Stimulated activated CD4-positive, alpha-beta T cell treated with anti-CD3 and anti-CD28 coated beads, Interleukin-1b, Interleukin-23, amount 100 ng/mL, for 1 hour (primary cell): Measurements from ENCODE around the gene NIPSNAP3A.
A peak's percentile ranks its signal among the peaks of the same experiment; 100 is the strongest.
"Not testable (repeated sequence)": the region's sequence is repeated elsewhere in the genome, so short reads cannot be mapped to it uniquely, and the experiment has no call there.

Source experiments
- DNase-seq, 2 donors: peaks; one replicate each; pipeline ENCODE4 v3.0.0-alpha.2; 2020; ENCODE audit warnings: low read depth in 2 of 2

The NIPSNAP3A gene

DNA sequence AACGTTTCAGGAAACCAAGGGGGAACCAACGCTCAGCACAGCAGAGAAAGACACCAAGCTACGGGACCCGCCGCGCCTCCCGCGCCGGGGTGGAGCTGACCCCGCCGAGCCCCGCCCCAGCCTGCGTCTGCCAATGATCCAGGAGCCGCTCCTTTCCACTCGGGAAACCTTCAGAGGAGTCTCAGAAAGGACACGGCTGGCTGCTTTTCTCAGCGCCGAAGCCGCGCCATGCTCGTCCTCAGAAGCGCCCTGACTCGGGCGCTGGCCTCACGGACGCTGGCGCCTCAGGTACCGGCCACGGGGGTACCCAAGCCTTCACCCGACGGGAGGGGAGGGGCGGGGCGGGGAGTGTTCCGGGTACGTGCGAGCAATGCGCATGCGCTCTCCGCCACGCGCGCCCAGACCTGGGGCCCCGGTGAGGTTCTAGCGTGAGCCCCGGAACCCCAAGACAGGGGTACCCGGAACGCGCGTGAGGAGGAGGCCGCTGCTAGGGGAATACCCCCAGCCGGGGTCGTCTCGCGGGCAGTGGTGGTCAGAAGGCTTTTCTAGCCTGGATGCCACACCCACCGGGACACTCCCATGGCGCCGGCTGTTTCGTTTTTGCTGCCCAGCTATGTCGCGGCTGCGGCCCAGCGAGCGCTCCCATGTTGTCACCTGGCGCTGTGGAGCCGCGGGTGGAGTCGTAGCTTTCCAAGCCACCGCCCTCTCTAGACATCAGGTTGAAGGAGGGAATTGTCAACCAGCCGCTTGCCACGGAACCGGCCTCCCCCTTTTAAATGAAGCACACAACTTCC lies at the start of gene NIPSNAP3A:
Gene NIPSNAP3A (plus strand): TSS at position 119 of the 794 bp plus-strand sequence. CDS start 110 bp downstream, at position 229.
- DNase-seq = peak; percentile 58 to 72

DNA sequence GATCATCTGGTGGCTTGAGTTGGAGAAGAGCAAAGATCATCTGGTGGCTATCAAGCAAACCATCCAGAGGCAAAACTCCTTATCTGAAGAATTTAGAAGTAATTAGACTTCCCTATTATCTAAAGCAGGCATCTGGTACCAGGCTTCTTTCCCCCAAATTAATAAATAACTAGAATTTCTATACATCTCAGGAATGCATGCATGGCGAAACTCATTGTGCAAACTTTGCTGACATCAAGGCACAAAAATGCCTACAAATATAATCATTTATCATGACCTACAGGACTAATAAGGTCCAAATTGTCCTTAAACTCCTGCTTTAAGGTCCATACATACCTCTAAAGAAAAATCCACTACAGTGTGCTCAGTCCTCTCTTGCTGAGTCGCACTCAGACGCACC lies 47.2 kb upstream of the NIPSNAP3A start:
- no peak for DNase-seq

DNA sequence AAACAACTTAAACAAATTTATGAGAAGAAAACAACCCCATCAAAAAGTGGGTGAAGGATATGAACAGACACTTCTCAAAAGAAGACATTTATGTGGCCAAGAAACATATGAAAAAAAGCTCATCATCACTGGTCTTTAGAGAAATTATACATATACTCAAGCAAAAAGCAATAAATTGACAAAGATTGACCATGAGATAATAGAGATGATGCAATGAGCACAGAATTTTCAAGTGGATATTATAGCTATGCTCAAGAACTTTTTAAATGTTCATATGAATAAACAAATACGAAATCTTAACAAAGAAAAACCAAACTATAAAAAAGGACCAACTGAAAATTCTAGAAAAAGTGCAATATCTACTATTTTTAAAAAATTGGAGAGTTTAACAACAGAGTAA lies 38.7 kb upstream of the NIPSNAP3A start:
- not testable (repeated sequence) for DNase-seq

DNA sequence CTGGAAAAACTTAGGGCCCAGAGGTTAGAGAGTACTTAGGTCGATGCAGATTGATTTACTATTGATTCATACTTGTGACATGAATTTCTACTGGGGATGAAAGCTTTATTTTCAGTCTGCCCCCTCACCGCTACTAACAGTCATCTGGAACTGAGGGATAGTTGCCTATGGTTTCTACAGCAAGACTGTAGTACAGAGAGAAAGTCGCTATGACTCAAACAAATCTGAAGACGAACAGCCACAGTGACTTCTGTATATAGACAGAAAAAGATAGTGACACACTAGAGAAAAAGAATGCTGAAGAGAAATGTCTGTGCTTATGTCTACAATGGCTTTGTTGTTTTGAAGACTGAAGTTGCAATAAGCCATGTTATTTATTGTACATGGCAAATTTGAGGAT lies 35.9 kb upstream of the NIPSNAP3A start:
- no peak for DNase-seq

DNA sequence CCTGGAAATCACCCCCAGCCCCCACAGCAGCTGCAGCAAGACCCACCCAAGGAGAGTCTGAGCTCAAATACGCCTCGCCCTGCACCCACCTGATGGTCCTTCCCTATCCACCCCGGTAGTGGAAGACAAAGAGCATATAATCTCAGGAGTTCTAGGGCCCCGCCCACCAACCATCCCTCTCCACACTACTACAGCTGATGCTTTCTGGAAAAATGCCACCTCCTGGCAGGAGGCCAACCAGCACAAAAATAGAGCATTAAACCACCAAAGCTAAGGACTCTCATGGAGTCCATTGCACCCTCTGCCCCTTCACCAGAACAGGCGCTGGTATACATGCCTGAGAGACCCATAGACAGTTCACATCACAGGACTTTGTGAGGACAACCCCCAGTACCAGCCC lies 22.5 kb upstream of the NIPSNAP3A start:
- DNase-seq = no peak

DNA sequence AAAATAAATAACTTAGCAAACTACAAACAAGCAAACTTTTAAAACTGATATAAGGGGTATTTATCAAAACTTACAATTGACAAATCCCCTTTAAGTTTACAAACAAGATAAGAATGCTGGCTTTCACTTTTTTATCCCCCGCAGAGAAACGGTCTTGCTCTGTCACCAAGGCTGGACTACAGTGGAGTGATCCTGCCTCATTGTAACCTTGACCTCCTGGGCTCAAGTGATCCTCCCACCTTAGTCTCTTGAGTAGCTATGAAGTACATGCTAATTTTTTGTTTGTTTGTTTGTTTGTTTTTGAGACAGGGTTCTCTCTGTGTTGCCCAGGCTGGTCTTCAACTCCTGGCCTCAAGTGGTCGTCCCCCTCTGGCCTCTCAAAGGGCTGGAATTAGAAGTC lies 9.0 kb upstream of the NIPSNAP3A start:
- no peak for DNase-seq

DNA sequence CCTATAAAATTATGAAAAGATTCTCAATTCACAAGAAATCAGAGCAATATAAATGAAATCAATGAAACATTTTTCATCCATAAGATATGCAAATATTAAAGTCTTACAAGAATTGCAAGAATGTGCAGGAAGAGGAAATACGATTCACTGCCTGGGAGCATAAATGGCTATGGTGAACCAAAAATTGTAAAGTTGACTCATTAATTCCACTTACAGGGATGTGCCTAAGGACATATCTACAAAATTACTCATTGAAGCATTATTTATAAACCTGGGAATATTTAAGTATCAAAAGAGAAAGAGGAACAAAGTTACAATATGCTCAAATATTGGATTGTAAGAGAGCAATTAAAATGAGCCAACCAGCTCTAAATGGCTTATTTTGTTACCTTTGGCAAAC lies 6.9 kb upstream of the NIPSNAP3A start:
- DNase-seq = no peak

DNA sequence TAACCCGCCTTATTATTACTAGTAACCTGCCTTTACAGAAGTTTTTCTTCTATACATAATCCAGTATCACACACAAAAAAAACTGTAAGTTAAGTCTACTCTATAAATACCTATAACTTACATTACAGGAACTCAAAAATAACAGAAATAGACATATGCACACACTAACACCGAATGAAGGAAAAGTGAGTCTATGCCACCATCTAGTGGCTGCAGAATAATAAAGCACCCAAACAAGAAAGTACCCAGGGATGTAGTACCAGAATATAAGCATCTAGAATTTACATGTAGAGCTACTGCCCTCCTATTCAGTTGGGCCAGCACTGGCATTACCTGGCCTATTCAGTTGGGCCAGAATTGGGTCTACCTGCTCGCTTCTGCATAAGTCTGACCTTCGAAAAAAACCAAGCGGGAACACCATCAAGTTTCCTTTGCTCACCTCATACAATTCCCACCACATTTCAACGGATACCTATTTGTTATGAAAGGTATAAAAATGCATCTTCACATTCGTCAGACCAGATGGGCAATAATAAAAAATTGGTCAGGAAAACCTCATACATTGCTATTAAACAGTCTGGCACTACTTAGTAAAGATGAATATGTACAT lies 4.0 kb upstream of the NIPSNAP3A start:
- DNase-seq = no peak

DNA sequence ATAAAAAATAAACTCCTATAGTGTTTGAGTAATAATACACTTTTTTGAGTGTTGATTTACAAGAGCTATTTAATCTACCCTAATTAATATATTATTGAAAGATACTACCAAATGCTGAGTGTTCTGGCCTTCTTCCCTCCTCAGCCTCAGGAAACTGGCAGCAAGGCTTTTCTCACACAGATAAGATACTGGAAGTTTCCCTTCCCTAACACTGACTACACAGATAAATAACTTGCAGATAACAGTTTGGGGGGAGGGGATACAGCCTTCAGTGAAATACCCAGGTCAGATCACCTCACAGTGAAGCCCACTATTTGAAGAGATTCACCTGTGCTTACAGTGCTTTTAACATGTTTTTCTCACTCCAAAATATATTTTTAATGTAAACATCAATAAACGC lies 1.6 kb upstream of the NIPSNAP3A start:
- no peak for DNase-seq

DNA sequence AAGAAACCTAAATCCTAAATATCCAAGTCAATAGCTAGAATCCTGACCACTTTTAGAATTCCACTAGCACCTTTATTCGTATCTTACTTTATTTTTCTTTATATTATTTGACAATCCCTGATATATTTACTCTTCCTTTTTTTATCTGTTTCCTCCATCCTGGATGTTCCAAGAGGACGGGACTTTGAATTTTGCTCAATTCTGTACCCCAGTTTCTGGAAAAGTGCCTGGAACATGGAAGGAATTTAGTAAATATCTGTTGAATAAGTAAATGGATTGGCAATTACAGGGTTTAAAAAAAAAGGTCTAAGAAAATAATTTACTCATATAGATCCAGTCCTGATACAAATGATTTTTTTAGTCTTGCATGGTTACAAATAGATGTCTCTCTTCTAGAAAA lies 1.2 kb upstream of the NIPSNAP3A start:
- no peak for DNase-seq

DNA sequence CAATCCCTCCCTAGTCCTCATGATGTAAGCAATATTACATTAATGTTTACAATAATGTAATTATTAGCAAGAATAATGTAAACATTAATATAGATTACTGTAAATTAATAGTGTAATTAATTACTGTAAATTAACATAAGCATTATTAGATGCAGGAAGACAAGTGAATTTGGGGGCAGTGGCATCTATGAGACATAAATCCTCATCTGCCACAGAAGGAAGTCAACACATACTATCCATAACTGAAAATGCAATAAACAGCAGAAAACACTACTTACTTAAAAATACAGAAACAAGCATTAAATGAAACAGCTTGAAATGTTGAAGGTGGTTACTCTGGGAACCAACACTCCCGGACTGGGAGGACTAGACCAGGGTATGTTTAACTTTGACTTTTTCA lies 685 bp upstream of the NIPSNAP3A start:
- DNase-seq = no peak

DNA sequence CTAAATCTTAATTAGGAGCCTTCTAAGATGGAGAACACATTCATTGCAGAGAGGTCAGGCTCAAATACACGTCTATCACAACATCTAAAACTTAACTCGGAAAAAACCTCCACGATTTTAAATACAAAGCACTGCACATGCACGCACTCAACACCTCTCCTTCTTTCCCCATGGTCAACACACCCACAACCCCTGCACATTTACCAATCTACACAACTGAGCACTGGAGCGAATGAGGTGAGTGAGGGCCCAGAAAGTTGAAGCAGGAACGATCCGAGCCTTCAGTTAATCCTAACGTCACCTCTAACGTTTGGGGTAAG lies 278 bp upstream of the NIPSNAP3A start:
- DNase-seq = no peak

DNA sequence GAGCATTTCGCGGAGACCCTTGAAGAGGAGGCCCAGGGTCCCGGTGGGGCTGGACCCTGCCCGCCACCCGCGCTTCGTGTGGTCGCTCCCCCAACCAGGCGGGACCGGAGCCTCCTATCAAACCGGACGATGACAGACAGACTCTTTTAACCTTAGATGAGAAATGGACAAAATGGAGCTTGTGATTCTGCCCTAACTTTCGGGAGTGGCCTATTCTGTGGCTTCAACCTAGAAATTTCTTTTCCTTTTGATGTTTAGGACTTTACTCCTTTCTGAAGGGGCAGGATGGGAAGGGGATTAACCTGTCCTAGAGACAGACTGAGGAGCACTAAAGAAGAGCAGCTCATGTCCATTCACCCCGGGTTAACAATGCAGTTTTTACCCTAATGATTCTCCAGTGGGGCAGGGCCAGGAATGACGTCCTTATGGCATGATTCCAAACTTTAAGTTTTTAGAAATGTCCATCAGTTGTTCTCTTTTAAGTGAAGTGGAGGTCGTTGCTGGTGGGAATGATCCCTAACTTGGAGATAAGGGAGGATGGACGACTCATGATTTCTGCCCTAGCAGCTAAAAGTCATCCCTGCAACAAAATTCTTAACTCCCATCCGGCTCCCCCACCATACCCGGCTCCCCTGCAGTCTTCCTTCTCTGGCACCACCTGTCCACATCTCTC lies 1.0 kb downstream of the NIPSNAP3A start:
- no peak for DNase-seq

DNA sequence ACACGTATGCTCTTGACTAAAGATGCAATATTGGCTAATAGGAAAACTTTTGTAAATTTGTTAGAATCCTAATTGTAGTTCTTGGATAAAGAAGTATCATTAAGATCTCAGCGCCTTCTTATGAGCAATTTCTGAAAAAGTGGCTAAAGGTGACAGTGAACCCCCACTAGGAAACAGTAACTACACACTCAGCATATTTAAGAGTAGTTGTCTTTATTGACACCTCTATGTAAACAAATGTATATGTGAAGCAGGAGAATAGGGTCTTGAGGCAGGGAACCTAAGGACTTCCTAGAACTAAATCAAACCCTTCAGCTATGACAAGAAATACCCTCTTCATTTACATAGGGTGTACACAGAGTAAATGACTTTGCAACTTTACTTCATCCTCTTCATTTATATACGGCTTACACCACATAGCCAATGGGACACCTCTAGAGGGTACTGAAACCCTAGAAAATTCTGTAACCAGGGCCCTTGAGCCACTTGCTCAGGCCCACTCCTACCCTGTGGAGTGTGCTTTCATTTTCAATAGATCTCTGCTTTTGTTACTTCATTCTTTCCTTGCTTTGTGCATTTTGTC lies 2.8 kb downstream of the NIPSNAP3A start:
- no peak for DNase-seq

DNA sequence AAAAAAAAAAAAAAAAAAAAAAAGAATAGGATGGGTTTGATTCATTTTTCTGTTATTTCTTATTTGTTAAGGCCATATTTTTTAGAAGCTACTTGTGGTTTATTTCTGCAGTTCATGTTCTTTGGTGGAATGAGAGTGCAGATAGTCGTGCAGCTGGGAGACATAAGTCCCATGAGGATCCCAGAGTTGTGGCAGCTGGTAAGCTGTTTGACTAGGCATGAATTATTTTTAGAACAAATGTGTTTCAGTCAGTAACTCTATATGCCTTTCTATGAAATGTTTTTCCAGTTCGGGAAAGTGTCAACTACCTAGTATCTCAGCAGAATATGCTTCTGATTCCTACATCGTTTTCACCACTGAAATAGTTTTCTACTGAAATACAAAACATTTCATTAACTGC lies 11.5 kb downstream of the NIPSNAP3A start:
- DNase-seq = no peak

DNA sequence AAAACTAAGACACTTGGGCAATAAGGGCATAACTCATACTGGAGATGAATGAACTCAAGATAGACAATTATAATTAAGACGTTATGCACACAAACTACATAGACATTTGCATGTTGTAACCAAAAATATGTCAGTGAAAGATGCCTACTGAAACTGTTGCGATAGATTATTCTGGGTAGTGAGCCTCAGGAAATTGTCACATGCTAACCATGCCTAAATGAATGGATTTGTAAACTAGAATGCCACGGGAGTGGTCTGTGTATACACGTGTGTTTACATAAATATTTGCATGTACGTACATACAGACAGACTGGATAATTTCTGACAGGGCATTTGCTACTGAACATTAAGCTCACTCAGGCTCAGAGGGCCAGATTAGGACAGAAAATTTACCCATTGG lies 17.7 kb downstream of the NIPSNAP3A start:
- no peak for DNase-seq

DNA sequence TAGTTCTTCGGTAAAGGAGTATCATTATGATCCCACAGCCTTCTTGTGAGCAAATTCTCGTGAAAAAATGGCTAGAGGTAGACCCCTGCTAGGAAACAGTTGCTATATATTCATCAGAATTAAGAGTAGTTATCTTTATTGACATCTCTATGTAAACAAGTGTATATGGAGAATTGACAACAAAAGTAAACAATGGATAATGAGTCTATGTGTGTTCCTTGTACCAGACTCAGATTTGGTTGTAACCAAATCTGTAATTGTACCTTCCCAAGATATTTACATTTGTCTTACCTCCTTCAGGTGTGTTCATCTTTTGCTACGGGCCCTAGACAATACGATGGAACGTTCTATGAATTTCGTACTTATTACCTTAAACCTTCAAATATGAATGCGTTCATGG lies 18.5 kb downstream of the NIPSNAP3A start:
- no peak for DNase-seq

DNA sequence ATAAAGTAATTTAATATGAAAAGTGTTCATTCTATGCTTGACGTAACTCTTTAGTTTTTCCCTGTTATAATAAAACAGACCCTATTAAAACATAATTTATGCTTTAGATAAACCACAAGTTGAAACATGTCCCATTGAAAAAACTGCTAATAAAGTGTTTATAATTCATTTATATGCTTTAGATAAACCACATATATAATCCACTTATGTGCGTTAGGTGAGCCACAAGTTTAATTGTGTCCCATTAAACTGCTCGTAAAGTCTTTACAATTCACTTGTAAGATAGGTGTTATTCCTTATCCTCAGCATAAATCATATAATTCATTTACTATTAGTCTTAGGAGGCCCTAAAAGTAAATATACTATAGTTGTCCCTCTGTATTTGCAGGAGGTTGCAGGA lies 20.0 kb downstream of the NIPSNAP3A start:
- DNase-seq = no peak

DNA sequence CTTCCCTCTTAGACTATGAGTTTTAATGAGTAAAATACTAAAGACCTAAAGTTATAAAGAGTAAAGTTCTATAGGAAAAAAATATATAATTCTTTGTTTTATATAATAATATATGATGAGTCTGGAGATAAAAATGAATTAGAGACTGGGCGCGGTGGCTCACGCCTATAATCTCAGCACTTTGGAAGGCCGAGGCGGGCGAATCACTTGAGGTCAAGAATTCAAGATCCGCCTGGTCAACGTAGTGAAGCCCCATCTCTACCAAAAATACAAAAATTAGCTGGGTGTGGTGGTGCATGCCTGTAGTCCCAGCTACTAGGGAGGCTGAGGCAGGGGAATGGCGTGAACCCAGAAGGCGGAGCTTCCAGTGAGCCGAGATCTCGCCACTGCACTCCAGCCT lies 21.5 kb downstream of the NIPSNAP3A start:
- DNase-seq = not testable (repeated sequence)

DNA sequence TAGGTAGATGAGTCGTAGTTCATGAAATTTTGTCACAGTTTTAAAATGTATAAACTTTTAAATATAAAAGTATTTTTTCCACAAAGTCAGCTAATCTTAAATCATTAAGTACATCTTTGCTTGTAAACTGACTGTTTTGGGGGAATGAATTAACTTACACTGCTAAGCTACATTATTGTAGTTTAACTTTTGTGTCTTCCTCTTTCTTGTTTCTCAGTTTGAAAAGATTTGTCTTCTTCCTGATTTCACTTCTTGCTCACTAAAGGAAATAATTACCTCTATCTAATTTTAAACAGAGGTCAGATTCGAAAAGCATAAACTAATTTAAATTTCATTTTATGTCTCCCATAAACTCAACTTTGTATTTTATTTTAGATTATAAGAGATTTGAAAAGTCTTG lies 22.2 kb downstream of the NIPSNAP3A start:
- DNase-seq = no peak

DNA sequence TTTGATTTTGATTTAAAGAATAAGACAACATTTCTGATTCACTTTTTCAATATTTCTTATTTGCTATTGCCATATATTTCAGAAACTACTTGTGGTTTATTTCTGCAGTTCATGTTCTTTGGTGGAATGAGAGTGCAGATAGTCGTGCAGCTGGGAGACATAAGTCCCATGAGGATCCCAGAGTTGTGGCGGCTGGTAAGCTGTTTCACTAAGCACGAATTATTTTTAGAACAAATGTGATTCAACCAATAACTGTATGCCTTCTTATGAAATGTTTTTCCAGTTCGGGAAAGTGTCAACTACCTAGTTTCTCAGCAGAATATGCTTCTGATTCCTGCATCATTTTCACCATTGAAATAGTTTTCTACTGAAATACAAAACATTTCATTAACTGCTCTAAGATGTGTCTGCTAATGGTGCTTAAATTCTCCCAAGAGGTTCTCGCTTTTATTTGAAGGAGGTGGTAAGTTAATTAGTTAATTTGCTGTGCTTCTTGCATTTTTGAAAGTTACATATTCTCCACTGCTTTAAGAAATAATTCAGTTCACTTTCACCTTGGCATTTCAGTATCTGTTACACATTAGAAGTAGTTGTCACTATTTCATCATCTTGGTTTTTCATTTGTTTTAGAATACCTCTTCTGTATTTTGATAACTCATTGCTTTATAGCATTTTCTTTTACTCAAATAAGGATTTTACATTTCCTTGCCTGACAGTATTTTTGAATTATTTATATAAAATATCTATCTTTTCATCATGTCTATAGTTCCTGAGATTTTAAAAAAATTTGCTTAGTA lies 25.4 kb downstream of the NIPSNAP3A start:
- DNase-seq = no peak

DNA sequence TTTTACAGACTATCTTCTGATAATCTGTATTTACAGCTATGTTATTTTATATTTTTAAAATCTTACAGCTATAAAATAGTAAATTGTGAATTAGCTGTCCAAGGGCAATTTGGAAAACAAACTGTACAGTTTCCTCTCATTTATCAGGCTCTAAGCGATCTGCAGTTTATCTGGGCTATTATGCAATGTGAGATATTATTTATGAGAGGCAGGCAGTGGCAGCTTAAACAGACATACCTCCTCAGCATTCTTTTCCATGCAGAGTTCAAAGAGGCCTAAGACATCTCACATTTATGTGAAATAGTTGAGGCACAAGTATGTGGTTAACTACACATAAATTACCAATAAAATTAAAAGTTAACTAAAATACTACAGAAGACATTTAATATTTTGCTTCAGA lies 26.6 kb downstream of the NIPSNAP3A start:
- no peak for DNase-seq
